OCI-LY3 (cell line): ENCODE data around the gene TECPR2.

ENCODE experiments used
- EZH2phosphoT487 ChIP-seq: fragments of 200-600 bp; shearing (Covaris generic); IDR thresholded peaks from 2 replicates; pipeline ENCODE4 v1.6.1; 2018; ENCODE audit warnings: antibody characterized with exemption, mixed run types, low read depth
- TF ChIP-seq, protein P1 (sequence below): fragments of 200-600, 300-600 bp; sonication (generic); IDR thresholded peaks from 2 replicates; pipeline ENCODE4 v1.5.1; 2014; ENCODE audit warnings: antibody characterized with exemption, low read length, low read depth

DNA sequence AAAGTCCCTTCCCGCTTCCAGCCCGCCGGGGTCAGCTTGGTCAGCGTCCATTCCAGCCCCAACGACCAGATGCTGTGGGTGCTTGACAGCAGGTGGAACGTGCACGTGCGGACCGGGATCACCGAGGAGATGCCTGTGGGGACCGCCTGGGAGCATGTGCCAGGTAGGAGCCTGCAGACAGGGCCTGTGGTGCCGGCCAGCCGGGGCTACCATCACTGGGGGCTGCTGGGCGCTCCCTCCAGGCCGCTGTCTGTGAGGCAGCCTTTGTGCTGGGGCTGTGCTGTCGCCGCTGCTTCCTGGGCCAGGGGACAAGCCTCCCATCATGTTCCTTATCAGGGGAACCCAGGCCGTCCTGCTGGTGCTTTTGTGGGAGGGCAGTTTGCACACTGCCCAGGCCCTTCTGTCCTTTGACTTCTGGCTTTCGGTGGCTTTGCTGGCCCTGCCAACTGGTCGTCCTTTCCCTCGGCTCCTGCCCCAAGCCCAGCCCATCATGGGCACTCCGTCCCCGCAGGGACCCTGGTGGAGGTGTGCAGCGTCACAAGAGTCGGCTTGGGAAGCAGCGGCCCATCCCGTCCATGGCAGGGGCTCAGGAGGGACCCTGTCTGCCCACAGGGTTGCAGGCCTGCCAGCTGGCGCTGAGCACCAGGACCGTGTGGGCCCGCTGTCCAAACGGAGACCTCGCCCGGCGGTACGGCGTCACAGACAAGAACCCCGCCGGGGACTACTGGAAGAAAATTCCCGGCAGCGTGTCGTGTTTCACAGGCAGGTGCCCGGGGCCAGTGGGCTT, 134.4 kb downstream of the TECPR2 start:
- TF ChIP-seq, protein P1, sequence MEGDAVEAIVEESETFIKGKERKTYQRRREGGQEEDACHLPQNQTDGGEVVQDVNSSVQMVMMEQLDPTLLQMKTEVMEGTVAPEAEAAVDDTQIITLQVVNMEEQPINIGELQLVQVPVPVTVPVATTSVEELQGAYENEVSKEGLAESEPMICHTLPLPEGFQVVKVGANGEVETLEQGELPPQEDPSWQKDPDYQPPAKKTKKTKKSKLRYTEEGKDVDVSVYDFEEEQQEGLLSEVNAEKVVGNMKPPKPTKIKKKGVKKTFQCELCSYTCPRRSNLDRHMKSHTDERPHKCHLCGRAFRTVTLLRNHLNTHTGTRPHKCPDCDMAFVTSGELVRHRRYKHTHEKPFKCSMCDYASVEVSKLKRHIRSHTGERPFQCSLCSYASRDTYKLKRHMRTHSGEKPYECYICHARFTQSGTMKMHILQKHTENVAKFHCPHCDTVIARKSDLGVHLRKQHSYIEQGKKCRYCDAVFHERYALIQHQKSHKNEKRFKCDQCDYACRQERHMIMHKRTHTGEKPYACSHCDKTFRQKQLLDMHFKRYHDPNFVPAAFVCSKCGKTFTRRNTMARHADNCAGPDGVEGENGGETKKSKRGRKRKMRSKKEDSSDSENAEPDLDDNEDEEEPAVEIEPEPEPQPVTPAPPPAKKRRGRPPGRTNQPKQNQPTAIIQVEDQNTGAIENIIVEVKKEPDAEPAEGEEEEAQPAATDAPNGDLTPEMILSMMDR: no peak
- no peak for TF ChIP-seq EZH2phosphoT487
